BLaER1 treated with 17β-estradiol and CSF1 and Interleukin-3, amounts not matched to agents 10 nM and 100 nM (cell line): ENCODE measurements around the gene HOXA10.

Experiments used
- H3K27ac ChIP-seq, 11 experiments: shearing (Covaris generic); formaldehyde crosslinking; 2 replicates each; pipeline ENCODE4 v1.8.1; 2022
- H3K27me3 ChIP-seq, 11 experiments: shearing (Covaris generic); formaldehyde crosslinking; 2 replicates each; pipeline ENCODE4 v1.8.1; 2022
- H3K36me3 ChIP-seq, 11 experiments: shearing (Covaris generic); formaldehyde crosslinking; 2 replicates each; pipeline ENCODE4 v1.8.1; 2022
- H3K4me1 ChIP-seq, 10 experiments: shearing (Covaris generic); formaldehyde crosslinking; 2 replicates each; pipeline ENCODE4 v1.8.1; 2022
- H3K4me2 ChIP-seq, 11 experiments: shearing (Covaris generic); formaldehyde crosslinking; 2 replicates each; pipeline ENCODE4 v1.8.1; 2022
- H3K4me3 ChIP-seq, 10 experiments: shearing (Covaris generic); formaldehyde crosslinking; 2 replicates each; pipeline ENCODE4 v1.8.1; 2022
- H3K9ac ChIP-seq, 11 experiments: shearing (Covaris generic); formaldehyde crosslinking; 2 replicates each; pipeline ENCODE4 v1.8.1; 2022
- H3K9me3 ChIP-seq, 11 experiments: shearing (Covaris generic); formaldehyde crosslinking; replicated peaks in 1 of 11; 2 replicates each; pipeline ENCODE4 v1.8.1; 2022
- H4K20me1 ChIP-seq, 11 experiments: shearing (Covaris generic); formaldehyde crosslinking; 2 replicates each; pipeline ENCODE4 v1.8.1; 2022
- Cebpa-rat ChIP-seq, 11 experiments: shearing (Covaris generic); IDR thresholded peaks; 2 replicates each; pipeline ENCODE4 v1.8.1; 2022

Gene HOXA10

GRCh38 chr7:27133409-27134231 is 40.5 kb downstream of the HOXA10 start:
- Histone ChIP-seq H3K9ac (no peak overlapping the region), H3K4me1 (peaks cover 23 to 40% (median 32%) of the 10 kb centered on the region in 10 experiments), H3K4me2 (peak overlapping the region in 3 of 11 experiments; percentile 50 to 86 (median 69); a peak in 1 of 22 replicates), H3K27ac (no peak overlapping the region), H3K4me3 (no peak overlapping the region), H3K27me3 (peaks cover 0 to 26% (median 15%) of the 10 kb centered on the region in 11 experiments; a peak in 16 of 22 replicates), H3K36me3 (no peaks in the 10 kb centered on the region; a peak in 1 of 22 replicates), H4K20me1 (no peaks in the 10 kb centered on the region), H3K9me3 (peaks cover 21 to 44% (median 35%) of the 10 kb centered on the region in 11 experiments)
- no peak for TF ChIP-seq Cebpa-rat (IDR thresholded peaks at IDR 0.05)

GRCh38 chr7:27132978-27133377 is 41.1 kb downstream of the HOXA10 start:
- no peak for TF ChIP-seq Cebpa-rat (IDR thresholded peaks at IDR 0.05)
- Histone ChIP-seq H3K27ac (no peak overlapping the region), H3K4me2 (no peak overlapping the region), H3K4me1 (peaks cover 23 to 40% (median 32%) of the 10 kb centered on the region in 10 experiments), H3K4me3 (no peak overlapping the region), H3K9ac (no peak overlapping the region), H4K20me1 (no peaks in the 10 kb centered on the region), H3K27me3 (peaks cover 0 to 24% (median 14%) of the 10 kb centered on the region in 11 experiments; a peak in 16 of 22 replicates), H3K36me3 (no peaks in the 10 kb centered on the region; a peak in 1 of 22 replicates), H3K9me3 (peaks cover 21 to 44% (median 35%) of the 10 kb centered on the region in 11 experiments)

DNA sequence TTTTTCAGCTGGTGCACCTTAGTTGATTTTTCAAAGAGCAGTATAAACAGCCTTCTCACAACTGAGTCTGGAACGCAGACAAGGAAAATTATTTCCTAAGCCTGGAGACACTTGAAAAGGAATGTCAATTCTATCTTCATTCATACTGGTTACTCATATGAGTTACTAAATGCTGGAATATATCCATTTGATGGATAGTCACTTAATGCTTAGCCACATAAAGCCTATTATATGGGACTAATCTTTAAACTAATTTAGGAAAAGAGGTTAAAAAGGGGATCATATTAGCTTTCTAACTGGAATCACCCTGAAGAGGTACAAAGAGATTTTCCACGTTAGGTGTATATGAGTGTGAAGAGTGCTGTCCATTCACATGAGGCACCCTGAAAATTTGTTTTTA is 41.9 kb downstream of the HOXA10 start:
- H3K27me3 ChIP-seq = peaks cover 0 to 17% (median 13%) of the 10 kb centered on the region in 11 experiments; a peak in 15 of 22 replicates
- peaks cover 21 to 44% (median 35%) of the 10 kb centered on the region in 11 experiments for H3K9me3 ChIP-seq
- H3K9ac ChIP-seq = no peak overlapping the region
- no peak overlapping the region for H3K4me2 ChIP-seq
- no peak overlapping the region for H3K4me3 ChIP-seq
- TF ChIP-seq Cebpa-rat (IDR thresholded peaks at IDR 0.05) = no peak
- no peak overlapping the region for H3K27ac ChIP-seq
- no peaks in the 10 kb centered on the region; a peak in 1 of 22 replicates for H3K36me3 ChIP-seq
- H3K4me1 ChIP-seq = peaks cover 17 to 33% (median 25%) of the 10 kb centered on the region in 10 experiments
- no peaks in the 10 kb centered on the region for H4K20me1 ChIP-seq

DNA sequence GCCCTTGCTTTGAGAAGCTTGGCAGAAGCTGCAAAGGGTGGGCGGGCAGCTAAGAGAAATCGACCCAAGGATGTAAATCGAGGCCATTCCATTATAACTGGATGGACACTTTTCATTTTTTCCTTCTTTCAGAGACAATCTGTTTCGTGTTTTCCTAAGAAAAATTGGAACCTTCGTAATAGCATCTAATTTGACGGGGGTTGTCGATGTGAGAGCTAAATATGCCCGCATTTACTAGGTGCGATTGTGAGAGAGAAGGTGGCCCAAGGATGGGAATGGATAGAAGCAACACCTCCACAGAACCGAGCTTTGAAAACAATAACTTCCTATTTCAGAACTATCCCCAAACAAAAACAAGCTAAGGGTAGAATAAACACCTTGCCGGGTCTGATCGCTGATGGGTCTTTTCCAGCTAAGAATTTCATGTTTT is 42.7 kb downstream of the HOXA10 start:
- Histone ChIP-seq H3K9me3 (peaks cover 21 to 43% (median 31%) of the 10 kb centered on the region in 11 experiments), H3K4me2 (no peak overlapping the region), H3K36me3 (no peaks in the 10 kb centered on the region; a peak in 1 of 22 replicates), H3K27me3 (peaks cover 0 to 9% (median 5%) of the 10 kb centered on the region in 11 experiments; a peak in 11 of 22 replicates), H3K9ac (no peak overlapping the region), H3K4me1 (peaks cover 12 to 25% (median 19%) of the 10 kb centered on the region in 10 experiments), H3K27ac (no peak overlapping the region), H3K4me3 (no peak overlapping the region), H4K20me1 (no peaks in the 10 kb centered on the region)
- TF ChIP-seq Cebpa-rat (IDR thresholded peaks at IDR 0.05) = no peak

DNA sequence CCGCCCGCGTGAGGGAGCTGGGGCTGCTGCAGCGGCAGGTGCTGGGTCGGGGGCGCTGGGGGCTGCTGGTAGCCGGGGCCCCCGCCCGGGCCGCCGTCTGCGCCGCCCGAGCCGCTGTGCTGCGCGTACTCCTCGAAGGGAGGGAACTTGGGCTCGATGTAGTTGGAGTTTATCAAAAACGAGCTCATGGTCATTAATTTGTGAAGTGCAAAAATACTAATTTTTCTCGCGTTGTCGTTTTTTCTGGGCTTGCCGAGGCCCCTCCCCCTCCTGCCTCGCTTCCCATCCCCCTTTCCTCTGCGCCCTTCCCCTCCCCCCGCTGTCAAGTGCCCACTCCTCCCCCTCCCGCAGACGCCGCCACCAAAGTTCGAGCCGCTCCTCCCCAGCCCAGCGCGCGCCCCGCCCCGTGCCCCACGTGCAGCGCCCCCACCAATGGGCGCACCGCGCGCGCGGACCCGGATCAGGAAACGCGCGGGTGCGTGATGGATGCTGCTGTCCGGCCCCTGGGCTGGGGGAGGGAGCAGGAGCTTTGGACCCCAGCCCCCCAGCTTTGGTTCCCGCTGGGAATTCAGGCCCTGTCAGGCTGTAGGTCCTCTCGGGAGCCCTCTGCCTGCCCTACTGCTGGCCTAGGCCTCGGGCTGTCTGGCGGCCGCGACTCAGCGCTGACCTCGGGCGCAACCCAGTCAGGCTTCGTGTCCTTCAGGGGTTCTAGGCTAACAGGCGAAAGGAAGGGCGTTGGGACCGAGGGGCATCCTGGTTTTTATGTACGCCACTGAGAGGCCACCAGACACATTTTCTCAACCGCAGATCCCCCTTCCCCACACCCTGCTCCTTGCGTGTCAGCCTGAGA is 43.4 kb downstream of the HOXA10 start, which contains the start of gene HOXA4:
Gene HOXA4 (minus strand): TSS at position 218 of the 850 bp plus-strand sequence. CDS start 24 bp downstream, at position 194.
- Histone ChIP-seq H3K27me3 (peaks cover 0 to 2% (median 0%) of the 10 kb centered on the region in 11 experiments; a peak in 3 of 22 replicates), H3K4me1 (peaks cover 8 to 18% (median 14%) of the 10 kb centered on the region in 10 experiments), H3K27ac (no peak within 1 kb of the TSS), H3K9me3 (peaks cover 21 to 41% (median 27%) of the 10 kb centered on the region in 11 experiments), H3K4me2 (no peak within 1 kb of the TSS), H3K4me3 (no peak within 1 kb of the TSS), H4K20me1 (no peaks in the 10 kb centered on the region), H3K9ac (no peak within 1 kb of the TSS), H3K36me3 (no peaks in the 10 kb centered on the region; a peak in 1 of 22 replicates)
- TF ChIP-seq Cebpa-rat (IDR thresholded peaks at IDR 0.05) = no peak

- Histone ChIP-seq H3K27me3 (no peaks in the 10 kb centered on the region; a peak in 1 of 22 replicates), H3K4me3 (no peak overlapping the region), H3K9ac (no peak overlapping the region), H3K36me3 (no peaks in the 10 kb centered on the region; a peak in 1 of 22 replicates), H3K9me3 (peaks cover 21 to 41% (median 26%) of the 10 kb centered on the region in 11 experiments), H3K4me2 (no peak overlapping the region), H3K27ac (no peak overlapping the region), H4K20me1 (no peaks in the 10 kb centered on the region), H3K4me1 (peaks cover 0 to 10% (median 6%) of the 10 kb centered on the region in 10 experiments; a peak in 15 of 20 replicates)
- TF ChIP-seq Cebpa-rat (IDR thresholded peaks at IDR 0.05) = no peak
These were observed 44.2 kb downstream of the HOXA10 start for GRCh38 chr7:27129729-27130539.

- Histone ChIP-seq H3K36me3 (no peaks in the 10 kb centered on the region; a peak in 1 of 22 replicates), H4K20me1 (no peaks in the 10 kb centered on the region), H3K4me3 (no peak overlapping the region), H3K9ac (no peak overlapping the region), H3K27me3 (no peaks in the 10 kb centered on the region; a peak in 1 of 22 replicates), H3K27ac (no peak overlapping the region), H3K4me1 (peaks cover 0 to 1% (median 0%) of the 10 kb centered on the region in 10 experiments; a peak in 2 of 20 replicates), H3K9me3 (peaks cover 21 to 44% (median 30%) of the 10 kb centered on the region in 11 experiments), H3K4me2 (no peak overlapping the region)
- TF ChIP-seq Cebpa-rat (IDR thresholded peaks at IDR 0.05) = no peak
These were observed 45.1 kb downstream of the HOXA10 start for GRCh38 chr7:27128776-27129728.
